GM19324 (cell line): ENCODE measurements around the gene C6.
"Not testable (repeated sequence)": the region's sequence is repeated elsewhere in the genome, so short reads cannot be mapped to it uniquely, and the experiment has no call there.

Experiments used
- ATAC-seq: cut with Tn5 transposase; IDR thresholded peaks from one replicate; pipeline ENCODE4 v1.9.1; 2021; ENCODE audit warnings: mild to moderate bottlenecking, moderate library complexity; ENCODE audit not compliant: unreplicated experiment, low FRiP score

C6 gene

DNA sequence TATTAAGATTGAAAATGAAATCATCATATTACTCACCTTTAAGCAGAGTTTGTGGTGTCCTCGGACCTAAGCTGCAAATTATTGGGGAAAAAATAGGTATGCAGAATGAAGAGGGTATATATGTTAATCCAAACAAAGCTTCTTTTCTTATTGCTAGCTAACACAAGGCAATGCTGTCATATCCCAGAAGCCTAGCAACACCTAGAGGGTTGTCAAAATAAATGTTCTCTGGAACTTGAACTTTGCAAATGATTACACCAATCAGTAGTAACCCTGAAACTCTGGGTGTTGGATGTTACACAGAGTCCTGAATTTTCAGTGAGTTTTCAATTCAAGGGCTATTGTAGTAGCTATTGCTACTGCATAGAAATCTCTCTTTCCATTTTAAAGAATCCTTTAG, at the start of gene C6:
Gene C6 (minus strand): TSS at position 193 of the 400 bp plus-strand sequence. CDS start 10,302 bp downstream, outside the sequence.
- ATAC-seq = no peak

DNA sequence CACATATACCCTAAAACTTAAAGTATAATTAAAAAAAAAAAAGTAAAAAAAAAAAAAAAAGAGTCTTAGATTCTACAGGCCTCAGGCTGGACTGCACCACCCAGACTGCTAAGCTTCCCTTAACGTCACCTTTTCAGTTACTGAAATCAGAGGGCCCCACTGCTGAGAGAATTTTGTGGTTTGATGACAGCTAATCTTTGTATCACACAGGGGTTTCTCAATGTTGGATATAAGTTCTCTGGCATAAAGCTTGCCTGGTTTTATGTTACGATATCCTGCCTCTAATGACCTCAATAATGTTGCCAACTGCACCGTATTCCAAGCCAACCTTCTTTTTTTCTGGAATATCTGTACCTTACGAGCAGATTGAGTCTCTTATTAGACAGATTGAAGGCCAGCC, 43.1 kb upstream of the C6 start:
- ATAC-seq = no peak

GRCh38 chr5:41253109-41253508, 39.8 kb upstream of the C6 start:
- no peak for ATAC-seq

GRCh38 chr5:41252036-41252435, 38.7 kb upstream of the C6 start:
- ATAC-seq = no peak

DNA sequence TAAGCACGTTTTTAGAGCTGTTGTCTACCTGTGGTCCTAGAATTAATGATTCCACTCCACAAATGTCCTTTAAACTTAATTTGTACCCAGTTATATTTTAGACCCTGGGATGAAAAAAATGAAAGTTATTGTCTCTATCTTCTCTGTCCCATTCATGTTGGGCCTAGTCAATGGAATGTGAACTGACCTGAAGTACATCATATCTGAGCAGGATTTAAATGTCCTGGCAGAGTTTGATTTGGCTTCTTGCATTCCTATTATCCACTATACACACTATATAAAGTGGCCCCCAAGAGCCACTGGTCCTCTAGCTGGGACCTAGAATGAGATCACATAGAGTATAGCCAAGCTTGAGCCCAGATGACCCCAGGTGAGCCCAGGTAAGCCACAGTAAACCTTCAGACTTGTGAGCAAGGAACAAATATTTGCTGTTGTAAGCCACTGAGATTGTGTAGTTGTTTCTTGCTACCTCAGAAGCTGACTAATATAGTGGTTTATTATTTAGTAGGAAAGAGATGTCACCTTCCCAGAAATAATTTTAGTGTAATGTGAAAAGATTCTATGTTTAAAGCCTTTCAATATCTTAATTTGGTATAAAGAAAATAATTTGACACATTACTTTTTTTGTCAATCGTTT, 37.1 kb upstream of the C6 start:
- no peak for ATAC-seq

DNA sequence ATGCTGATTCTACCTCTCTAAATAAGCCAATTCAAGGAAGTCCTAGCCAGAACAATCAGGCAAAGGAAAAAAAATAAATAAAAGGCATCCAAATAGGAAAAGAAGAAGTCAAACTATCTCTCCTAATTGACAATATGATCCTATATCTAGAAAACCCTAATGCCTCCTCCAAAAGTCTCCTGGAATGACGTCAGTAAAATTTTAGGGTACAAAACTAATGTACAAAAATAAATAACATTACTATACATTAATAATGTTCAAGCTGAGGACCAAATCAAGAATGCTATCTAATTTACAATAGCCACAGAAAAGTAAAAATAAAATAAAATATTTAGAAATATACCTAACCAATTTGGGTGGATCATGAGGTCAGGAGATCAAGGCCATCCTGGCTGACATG, 33.8 kb upstream of the C6 start:
- ATAC-seq = no peak

DNA sequence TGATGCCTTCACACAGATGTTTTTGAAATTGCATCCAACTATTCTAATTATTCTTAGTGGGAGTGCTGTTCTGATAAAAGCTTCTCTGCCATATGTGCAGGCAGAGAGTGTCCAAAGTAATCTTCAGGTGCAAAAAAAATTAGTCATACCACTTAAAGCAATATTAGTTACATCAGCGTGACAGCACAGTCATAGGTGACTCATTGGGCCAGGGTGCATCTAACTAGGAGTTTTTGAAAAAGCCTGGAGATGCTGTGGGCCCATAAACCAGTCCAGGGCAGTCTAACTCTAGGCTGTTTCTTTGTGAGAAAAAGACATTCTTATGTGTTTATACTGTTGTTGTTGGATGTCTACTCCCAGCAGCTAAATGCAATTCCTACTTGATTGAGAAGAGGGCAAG, 33.0 kb upstream of the C6 start:
- ATAC-seq = no peak

GRCh38 chr5:41243558-41243957, 30.2 kb upstream of the C6 start:
- no peak for ATAC-seq

DNA sequence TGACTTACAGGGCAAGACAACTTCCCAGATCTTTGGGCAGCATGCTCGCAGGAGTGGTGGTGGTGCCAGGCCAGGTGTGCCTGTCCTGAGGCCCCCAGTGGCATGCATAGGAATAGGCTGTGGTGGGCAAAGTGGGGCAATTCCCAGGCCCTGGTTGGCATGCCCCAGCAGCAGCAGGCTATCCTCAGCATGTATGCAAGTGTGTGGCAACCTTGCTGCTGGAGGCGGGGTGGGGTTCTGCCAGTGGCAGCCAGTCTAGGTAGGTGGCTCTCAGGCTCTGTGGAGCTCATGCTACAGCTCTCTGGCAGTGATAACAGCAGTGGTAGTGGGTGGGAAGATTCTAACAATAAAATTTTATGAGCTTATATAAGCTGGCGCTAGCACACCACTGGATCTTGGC, 27.7 kb upstream of the C6 start:
- ATAC-seq = no peak

GRCh38 chr5:41240390-41240789, 27.1 kb upstream of the C6 start:
- ATAC-seq = no peak

GRCh38 chr5:41234475-41234874, 21.1 kb upstream of the C6 start:
- ATAC-seq = no peak

DNA sequence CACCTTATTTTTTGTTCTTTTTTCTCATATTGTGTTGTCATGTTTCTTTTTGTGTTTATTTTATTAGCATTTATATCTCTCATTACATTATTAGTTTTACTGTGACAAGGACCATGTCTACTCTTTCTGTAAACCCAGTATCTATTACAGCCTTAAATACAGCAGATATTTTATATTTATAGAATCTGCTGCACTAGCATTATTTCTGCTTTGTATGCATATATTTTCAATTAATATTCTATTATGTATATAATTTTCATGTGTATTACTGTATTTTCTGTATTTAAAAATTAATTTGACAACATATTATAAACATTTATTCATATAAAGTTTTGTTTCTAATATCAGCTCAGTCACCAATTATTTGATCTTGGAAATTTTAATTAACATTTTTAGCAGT, 19.5 kb upstream of the C6 start:
- no peak for ATAC-seq

DNA sequence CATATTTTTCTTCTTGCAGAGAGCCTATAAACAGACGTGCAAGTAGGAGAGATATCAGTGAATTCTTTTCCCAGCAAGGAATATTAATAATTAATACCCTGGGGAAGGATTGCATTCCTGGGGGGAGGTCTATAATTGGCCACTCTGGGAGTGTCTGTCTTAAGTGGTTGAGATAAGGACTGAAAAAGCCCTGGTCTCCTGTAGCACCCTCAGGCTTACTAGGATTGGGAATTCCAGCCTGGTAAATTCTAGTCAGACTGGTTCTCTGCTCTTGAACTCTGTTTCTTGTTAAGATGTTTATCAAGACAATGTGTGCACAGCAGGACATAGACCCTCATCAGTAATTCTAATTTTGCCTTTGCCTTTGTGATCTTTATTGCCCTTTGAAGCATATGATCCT, 16.9 kb upstream of the C6 start:
- ATAC-seq = not testable (repeated sequence)

GRCh38 chr5:41223962-41224361, 10.6 kb upstream of the C6 start:
- ATAC-seq = no peak

DNA sequence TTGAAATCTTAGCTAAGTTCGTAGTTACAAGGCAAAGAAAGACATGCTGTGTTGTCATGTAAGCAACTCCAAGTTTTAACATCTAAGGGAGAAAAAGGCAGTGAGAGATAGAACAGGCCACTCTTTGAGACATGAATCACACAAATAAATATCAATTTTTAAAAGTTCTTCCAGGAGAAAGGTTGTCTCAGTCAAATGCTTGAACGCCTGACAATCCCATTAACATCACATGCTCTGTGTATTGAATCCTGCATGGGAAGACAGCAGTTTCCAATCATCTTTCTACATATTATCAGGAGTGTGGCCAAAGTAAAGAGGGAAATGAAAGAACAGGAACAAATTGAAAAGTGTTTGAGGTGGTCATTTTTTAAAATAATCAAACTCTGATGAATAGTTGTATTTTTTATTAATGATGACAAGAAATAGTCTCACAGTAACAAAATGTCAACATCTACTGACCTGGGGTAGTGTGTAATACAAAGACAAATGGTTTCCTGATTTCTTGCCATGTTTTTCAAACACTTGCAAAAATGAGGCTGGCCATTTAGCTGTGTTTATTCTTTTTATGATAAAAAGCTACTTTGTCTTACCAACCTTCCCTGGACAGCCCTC, 6.4 kb upstream of the C6 start:
- ATAC-seq = no peak

DNA sequence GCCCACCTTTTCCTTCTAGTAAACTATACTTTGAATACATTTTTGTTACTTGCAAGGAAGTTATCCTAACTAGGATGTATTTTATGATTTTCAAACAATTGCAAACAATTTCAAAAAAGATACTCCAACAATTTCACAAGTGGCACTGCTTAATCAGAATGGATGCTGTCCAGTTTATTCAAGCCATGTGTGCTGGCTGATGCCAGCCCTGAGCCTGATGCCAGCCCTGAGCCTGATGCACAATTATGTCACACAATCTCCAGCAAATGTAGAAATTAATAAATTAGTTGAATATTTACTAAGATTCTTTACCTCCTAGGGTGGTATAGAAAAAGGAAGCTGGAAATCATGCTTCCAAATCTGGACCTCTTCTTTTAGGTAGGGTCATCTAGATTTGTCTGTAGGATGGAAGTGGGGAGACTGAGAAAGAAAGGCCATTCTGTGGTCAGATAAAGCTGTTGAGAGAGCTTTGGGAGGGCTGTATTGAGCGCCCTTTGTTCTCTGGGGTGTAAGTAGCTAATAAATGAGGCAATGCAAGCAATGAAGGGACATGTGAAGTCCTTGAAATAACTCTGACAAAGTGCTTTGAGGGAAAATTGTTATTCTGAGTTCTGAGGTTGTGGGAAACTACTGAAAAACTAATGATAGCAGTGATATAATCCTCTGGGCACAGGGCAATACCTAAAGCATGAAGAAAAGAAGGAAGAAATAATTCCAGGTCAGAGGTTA, 5.8 kb upstream of the C6 start:
- no peak for ATAC-seq

DNA sequence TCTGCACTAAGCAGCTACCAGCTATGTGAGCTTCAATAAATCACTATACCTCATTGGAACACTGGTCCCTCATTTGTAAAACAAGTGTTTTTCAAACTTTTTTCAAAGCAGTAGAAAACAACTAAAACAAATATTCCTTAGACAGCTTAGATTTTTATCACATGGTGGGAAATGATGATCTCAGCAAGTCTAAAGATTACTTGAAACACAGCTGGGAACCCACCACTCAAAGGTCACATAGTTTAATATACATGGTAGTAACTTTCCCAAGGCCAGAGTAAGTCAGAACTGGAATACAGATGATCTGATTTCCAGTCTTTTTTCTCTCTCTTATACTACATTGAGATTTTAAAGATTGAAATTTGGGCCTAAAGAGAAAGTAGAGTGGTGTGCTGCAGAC, 850 bp upstream of the C6 start:
- no peak for ATAC-seq

DNA sequence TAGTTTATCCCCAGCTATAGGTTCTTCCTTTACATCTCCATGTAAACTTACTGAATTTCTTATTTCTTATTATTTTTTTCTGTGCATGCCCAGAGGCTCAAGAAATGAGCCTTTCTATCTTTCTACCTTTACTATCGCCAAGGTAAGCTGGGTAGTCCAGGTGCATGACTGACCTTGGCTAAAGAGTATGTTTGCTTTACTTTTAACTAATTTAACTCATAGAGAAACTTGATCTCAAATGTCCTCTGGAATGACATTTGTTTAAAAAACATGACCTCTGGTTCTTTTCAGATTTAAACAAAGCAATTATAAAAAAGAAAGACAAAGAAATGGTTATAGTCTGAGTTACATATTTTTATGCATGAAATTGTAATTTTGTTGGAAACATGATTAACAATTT, 397 bp downstream of the C6 start:
- ATAC-seq = no peak

- ATAC-seq = no peak
Observed at GRCh38 chr5:41211417-41211816, 1.9 kb downstream of the C6 start.

DNA sequence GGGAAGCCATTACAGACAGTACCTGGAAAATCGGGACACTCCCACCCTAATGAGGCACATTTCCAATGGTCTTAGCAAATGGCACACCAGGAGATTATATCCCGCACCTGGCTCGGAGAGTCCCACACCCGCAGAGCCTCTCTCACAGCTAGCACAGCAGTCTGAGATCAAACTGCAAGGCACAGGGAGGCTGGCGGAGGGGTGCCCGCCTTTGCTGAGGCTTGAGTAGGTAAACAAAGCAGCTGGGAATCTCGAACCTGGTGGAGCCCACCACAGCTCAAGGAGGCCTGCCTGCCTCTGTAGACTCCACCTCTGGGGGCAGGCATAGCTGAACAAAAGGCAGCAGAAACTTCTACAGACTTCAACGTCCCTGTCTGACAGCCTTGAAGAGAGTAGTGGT, 7.9 kb downstream of the C6 start:
- not testable (repeated sequence) for ATAC-seq

DNA sequence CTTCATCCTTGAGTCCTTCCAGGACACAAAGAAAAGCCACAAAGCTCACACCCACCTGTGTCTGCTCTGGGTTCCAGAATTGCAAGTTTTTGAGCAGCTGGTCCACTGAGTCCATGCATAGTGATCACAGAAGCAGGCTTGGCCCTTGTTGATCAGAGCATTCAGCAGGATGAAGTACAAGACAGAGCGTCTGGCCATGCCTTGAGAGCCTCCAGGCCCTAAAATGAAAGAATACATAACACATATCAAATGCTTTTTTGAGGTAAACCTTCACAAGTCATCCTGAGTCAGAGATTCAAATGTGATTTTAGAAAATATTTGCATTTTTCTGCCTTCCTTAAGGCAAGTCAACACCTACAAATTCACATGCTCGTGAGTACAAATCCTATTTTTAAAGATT, 10.3 kb downstream of the C6 start:
- no peak for ATAC-seq
